ENCODE data around the gene CELA2B. TPM values are rescaled to one million over a fixed set of nuclear protein-coding genes. Genes with fewer than 3 reads are reported as not detected.

Gene CELA2B
- total and polyA plus RNA-seq, 2 donors (not counting 1 experiment from before 2014, with no cell fraction given) = not detected

- 89% methylated on average over 6 of the region's 6 CpGs for WGBS (ENCODE audit: insufficient coverage)
- ATAC-seq (ENCODE audit: low read depth) = no peak
- no peak for TF ChIP-seq CTCF (IDR thresholded peaks at IDR 0.05)
- TF ChIP-seq EZH2 (IDR thresholded peaks at IDR 0.05; ENCODE audit: borderline replicate concordance, insufficient read depth, low read depth, low read length, poor library complexity, severe bottlenecking) = no peak
Measured at GRCh38 chr1:15441247-15441646, 34.7 kb upstream of the CELA2B start.

GRCh38 chr1:15442119-15442518 lies 33.8 kb upstream of the CELA2B start:
- H4K20me1 ChIP-seq (ENCODE audit: control insufficient read depth, insufficient read depth, low read length, poor library complexity, severe bottlenecking) = no peaks in the 10 kb centered on the region
- no peak overlapping the region for H3K27ac Mint-ChIP-seq
- H2AFZ ChIP-seq (ENCODE audit: insufficient read depth, low read depth, low read length, poor library complexity, severe bottlenecking) = no peak overlapping the region
- H3K4me1 Mint-ChIP-seq = no peaks in the 10 kb centered on the region
- H3K4me3 ChIP-seq (ENCODE audit: control extremely low read depth in 1 of 5, extremely low read depth in 1 of 5, insufficient read depth in 1 of 5, low read depth in 2 of 5, low read length in 4 of 5) = no peak overlapping the region
- POLR2A ChIA-PET = no interaction called here
- no peak overlapping the region for H3K27ac ChIP-seq (ENCODE audit: low read length in 2 of 2)
- no peak for ATAC-seq (ENCODE audit: low read depth)
- no peaks in the 10 kb centered on the region for H3K36me3 ChIP-seq (replicated peaks in 1 of 2; ENCODE audit: control extremely low read depth in 1 of 2, control insufficient read depth in 1 of 2, extremely low read depth in 1 of 2, insufficient read depth in 2 of 2, low read length in 1 of 2)
- CTCF ChIA-PET = no interaction called here
- WGBS (ENCODE audit: insufficient coverage) = 89% methylated on average over 6 of the region's 8 CpGs
- H3K4me1 ChIP-seq (ENCODE audit: control insufficient read depth in 2 of 2, insufficient read depth in 2 of 2, low read length in 2 of 2) = no peaks in the 10 kb centered on the region
- TF ChIP-seq EZH2 (IDR thresholded peaks at IDR 0.05; ENCODE audit: borderline replicate concordance, insufficient read depth, low read depth, low read length, poor library complexity, severe bottlenecking) (no peak), CTCF (IDR thresholded peaks at IDR 0.05) (no peak)
- no peak for DNase-seq
- H3K79me2 ChIP-seq (ENCODE audit: control insufficient read depth, insufficient read depth, low read length) = no peaks in the 10 kb centered on the region
- intact Hi-C loops (cut with micrococcal nuclease) = no loop called here
- H3K9me3 Mint-ChIP-seq (ENCODE audit: insufficient read depth) = no peaks in the 10 kb centered on the region
- no peak overlapping the region for H3K9ac ChIP-seq (ENCODE audit: low read length)
- H3K4me2 ChIP-seq (replicated peaks; ENCODE audit: low read depth, low read length, poor library complexity, severe bottlenecking) = no peak overlapping the region
- H3K4me3 Mint-ChIP-seq = no peak overlapping the region
- peaks cover 0 to 10% (median 3%) of the 10 kb centered on the region in 4 experiments for H3K27me3 ChIP-seq (replicated peaks in 1 of 4; ENCODE audit: control extremely low read depth in 1 of 4, control insufficient read depth in 3 of 4, insufficient read depth in 4 of 4, low read length in 3 of 4)
- H3K27me3 Mint-ChIP-seq = peaks cover 14% of the 10 kb centered on the region
- no peaks in the 10 kb centered on the region for H3K9me3 ChIP-seq (ENCODE audit: control extremely low read depth in 1 of 3, control insufficient read depth in 2 of 3, insufficient read depth in 1 of 3, low read length in 2 of 3)

More at GRCh38 chr1:15441247-15441646, 34.7 kb upstream of the CELA2B start:
- Histone ChIP-seq H3K4me1 (ENCODE audit: control insufficient read depth in 2 of 2, insufficient read depth in 2 of 2, low read length in 2 of 2) (no peaks in the 10 kb centered on the region), H3K79me2 (ENCODE audit: control insufficient read depth, insufficient read depth, low read length) (no peaks in the 10 kb centered on the region), H3K27me3 (replicated peaks in 1 of 4; ENCODE audit: control extremely low read depth in 1 of 4, control insufficient read depth in 3 of 4, insufficient read depth in 4 of 4, low read length in 3 of 4) (peaks cover 0 to 6% (median 2%) of the 10 kb centered on the region in 4 experiments), H3K36me3 (replicated peaks in 1 of 2; ENCODE audit: control extremely low read depth in 1 of 2, control insufficient read depth in 1 of 2, extremely low read depth in 1 of 2, insufficient read depth in 2 of 2, low read length in 1 of 2) (no peaks in the 10 kb centered on the region), H3K9ac (ENCODE audit: low read length) (no peak overlapping the region), H3K9me3 (ENCODE audit: control extremely low read depth in 1 of 3, control insufficient read depth in 2 of 3, insufficient read depth in 1 of 3, low read length in 2 of 3) (no peaks in the 10 kb centered on the region), H2AFZ (ENCODE audit: insufficient read depth, low read depth, low read length, poor library complexity, severe bottlenecking) (no peak overlapping the region), H4K20me1 (ENCODE audit: control insufficient read depth, insufficient read depth, low read length, poor library complexity, severe bottlenecking) (no peaks in the 10 kb centered on the region), H3K4me3 (ENCODE audit: control extremely low read depth in 1 of 5, extremely low read depth in 1 of 5, insufficient read depth in 1 of 5, low read depth in 2 of 5, low read length in 4 of 5) (no peak overlapping the region), H3K4me2 (replicated peaks; ENCODE audit: low read depth, low read length, poor library complexity, severe bottlenecking) (no peak overlapping the region), H3K27ac (ENCODE audit: low read length in 2 of 2) (no peak overlapping the region)
- H3K4me3 Mint-ChIP-seq = no peak overlapping the region
- DNase-seq = no peak
- H3K4me1 Mint-ChIP-seq = no peaks in the 10 kb centered on the region
- CTCF ChIA-PET = interaction anchor here (1.6 kb wide), 1 partner anchor 10 kb away, joined by 7 read pairs; no protein-coding TSS in a partner anchor
- no peaks in the 10 kb centered on the region for H3K9me3 Mint-ChIP-seq (ENCODE audit: insufficient read depth)
- H3K27ac Mint-ChIP-seq = no peak overlapping the region
- intact Hi-C loops (cut with micrococcal nuclease) = no loop called here
- POLR2A ChIA-PET = no interaction called here
- peaks cover 13% of the 10 kb centered on the region for H3K27me3 Mint-ChIP-seq
